Stimulated activated CD4-positive, alpha-beta T cell treated with anti-CD3 and anti-CD28 coated beads, Interleukin-4, amount 100 ng/mL, for 48 hours (primary cell): ENCODE data around the gene SMC4.
A peak's percentile ranks its signal among the peaks of the same experiment; 100 is the strongest.

Experiments used
- DNase-seq, 2 donors: peaks; one replicate each; pipeline ENCODE4 v3.0.0-alpha.2; 2020; ENCODE audit warnings: low read depth in 2 of 2

Gene SMC4

DNA sequence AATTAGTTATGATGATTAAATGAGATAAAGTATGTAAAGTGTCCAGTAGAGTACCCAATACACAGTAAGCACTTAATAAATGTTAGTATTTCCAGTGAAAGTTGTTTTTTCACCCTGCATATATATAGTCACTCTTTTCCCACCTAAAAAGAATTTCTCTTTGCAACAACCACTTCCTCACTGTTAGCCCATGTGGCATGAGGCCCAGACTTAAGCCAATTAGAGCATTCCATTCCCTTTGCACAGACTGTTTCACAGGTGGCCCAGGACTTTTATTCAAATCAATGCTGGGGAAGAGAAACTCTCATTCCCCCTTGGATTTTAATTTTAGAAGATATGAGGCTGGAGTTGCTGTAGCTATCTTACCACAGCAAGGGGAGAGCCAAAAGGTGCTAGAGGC is 4.2 kb upstream of the SMC4 start:
- no peak for DNase-seq

DNA sequence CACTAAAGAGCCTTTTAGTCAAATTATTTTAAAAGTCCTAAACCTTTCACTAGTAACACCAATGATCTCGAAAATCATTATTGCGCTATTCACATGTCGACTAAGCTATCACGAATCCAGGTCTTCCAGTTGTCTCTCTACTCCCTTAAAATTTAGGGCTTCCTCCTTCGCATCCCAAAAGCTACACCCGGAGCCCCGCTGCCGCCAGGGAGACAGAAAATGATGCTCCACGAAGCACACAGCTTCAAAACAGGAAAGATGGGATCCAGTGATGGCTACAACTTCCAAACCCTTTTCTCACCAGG is 678 bp upstream of the SMC4 start:
- no peak for DNase-seq

DNA sequence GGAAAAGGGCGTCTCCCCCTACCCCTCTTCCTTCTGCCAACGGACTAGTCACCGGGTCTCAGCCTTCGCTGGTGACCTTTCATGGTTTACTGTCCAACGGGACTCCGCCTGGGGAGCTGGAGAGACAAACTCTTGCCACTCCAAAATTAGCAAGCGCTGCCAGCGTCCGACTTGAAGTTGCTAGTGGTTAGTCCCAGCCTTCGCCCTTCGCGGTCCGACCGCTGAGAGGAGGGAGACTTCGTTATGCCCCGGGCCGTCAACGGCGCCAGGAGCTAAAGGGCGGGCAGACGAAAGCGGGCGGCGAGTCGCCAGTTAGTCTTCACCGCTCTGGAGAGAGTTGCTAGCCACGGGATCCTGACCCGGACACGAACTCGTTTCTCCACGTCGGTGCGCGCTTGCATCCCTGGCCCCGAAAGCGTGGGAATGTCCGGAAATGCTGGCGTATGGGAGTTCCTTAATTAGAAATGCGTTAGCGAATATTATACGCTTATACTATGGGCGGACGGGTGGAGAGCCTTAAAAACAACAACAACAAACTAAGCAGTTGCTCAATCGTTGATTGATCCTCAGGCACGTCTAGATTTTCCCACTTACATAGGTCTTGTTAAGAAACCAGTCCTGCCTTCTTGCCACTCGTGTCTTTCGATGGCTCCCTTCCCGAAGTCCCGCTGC is 716 bp downstream of the SMC4 start:
- peak; percentile 14 to 28 for DNase-seq

DNA sequence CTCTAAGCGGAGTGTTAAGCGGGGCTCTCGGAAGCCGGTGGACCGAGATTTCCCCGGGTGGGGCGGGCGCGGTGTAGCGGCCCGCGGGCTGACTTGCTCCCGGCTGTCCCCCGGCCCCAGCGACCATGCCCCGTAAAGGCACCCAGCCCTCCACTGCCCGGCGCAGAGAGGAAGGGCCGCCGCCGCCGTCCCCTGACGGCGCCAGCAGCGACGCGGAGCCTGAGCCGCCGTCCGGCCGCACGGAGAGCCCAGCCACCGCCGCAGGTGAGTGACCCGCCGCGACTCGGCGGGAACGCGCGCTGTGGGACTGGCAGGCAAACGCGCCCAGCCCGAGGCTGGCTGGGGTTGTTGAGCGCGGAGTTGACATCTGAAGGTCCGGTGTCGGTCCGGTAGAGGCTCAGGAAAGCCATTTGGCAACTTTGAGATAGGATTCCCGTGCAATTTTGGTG is 1.3 kb downstream of the SMC4 start:
- peak in 1 of 2 donors; percentile 4 for DNase-seq

DNA sequence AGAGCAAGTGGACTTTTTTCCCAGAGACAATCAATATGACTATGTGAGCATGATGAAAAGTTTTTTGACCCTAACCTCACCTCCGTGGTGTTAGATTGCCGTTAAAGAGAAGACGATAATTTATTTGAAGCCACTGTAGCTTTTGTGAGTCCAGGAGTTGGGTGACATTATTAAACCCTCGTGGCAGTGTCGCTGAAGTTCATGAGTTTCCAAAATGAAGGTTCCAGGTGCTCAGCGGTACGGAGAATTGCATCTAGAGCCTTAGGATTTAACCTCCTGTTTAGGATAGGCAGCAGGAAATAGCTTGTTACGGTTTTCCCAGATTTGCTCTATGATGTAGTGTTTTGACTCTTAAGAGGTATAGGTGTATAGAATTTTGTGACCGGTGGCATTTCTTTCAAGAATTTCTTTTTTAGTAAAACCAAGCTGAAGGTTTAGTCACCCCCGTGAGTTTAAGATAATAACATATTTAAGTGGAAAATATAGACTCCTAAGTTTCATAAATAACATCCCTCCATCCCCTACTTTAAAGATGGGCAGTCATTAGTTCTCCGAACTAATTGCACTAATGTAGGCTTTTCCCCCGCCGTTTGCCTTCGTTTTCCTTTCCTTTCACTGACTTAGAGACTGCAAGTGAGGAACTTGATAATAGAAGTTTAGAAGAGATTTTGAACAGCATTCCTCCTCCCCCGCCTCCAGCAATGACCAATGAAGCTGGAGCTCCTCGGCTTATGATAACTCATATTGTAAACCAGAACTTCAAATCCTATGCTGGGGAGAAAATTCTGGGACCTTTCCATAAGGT is 2.0 kb downstream of the SMC4 start:
- DNase-seq: no peak

DNA sequence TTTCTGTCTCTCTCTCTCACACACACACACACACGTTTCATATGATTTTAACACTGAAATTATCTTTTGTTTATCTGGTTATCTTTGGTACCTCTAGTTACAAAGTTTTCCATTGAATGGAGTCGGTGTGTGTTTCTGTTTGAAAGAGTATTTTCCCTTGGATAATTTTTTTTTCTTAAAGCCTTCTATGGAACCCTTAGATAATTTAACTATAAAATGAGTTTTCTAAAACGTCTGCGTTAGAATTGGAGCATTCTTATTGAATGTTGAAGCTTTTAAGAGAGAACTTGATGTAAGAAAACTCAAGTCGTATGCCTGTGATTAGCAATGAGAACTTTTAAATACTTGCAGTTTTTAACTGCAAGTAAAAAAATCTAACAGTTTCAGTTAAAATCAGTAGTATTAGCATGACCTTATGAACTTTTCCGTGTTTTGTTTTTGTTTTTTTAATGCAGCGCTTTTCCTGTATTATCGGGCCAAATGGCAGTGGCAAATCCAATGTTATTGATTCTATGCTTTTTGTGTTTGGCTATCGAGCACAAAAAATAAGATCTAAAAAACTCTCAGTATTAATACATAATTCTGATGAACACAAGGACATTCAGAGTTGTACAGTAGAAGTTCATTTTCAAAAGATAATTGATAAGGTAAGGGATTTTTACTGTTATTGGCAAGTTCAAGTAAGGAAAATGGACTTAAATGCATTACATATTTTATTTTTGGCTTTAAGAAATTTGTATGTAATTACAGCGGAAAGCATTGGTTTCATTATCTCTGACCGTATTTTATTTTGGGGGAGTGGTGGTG is 3.0 kb downstream of the SMC4 start:
- DNase-seq: no peak

DNA sequence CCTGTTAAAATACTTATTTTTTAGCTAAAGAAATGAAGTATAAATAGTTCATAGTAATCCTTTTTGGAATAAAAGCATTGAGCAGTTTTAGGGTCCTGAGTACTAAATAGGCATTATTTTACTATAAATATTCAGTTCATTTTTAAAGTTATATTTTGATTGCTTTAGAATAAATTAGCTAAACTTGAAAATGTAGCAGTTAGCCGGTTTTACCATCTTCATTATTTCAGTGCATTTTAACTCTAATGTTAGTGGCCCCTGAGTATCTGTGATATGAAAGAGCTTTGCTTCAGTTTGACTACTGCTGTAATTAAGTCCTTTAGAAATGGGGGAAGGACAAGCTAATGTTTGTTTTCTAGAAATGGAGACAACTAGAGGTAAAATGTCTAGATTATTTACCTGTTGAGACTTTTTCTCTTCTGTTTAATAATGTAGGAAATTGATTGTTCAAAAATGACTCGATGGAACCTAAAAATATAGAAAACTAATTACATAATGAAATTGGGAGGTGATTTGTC is 3.6 kb downstream of the SMC4 start:
- no peak for DNase-seq

DNA sequence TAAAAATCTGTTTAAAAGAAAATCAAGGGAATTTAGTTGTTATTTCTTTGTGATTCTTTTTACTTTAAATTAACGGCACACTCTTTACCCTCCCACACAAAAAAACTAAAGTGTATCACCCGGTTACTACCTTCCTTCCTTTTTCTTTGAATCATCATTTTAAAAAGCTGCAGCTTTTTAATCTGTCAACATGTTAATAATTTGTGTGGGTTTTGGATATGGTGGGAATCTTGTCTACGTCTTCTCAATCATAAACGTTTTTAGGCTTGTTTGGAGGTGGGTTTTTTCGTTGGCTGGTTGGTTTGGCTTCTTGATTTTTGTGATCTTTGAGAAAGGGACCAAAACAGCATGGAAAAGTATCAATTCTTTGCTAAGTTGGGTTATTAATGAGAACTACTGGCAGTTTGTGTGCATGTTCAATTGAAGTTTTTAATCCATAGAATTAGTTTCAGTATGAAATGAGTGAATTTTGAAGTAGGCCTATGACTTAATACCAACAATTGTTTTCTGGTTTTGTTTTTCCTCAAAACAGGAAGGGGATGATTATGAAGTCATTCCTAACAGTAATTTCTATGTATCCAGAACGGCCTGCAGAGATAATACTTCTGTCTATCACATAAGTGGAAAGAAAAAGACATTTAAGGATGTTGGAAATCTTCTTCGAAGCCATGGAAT is 4.5 kb downstream of the SMC4 start:
- DNase-seq: no peak

DNA sequence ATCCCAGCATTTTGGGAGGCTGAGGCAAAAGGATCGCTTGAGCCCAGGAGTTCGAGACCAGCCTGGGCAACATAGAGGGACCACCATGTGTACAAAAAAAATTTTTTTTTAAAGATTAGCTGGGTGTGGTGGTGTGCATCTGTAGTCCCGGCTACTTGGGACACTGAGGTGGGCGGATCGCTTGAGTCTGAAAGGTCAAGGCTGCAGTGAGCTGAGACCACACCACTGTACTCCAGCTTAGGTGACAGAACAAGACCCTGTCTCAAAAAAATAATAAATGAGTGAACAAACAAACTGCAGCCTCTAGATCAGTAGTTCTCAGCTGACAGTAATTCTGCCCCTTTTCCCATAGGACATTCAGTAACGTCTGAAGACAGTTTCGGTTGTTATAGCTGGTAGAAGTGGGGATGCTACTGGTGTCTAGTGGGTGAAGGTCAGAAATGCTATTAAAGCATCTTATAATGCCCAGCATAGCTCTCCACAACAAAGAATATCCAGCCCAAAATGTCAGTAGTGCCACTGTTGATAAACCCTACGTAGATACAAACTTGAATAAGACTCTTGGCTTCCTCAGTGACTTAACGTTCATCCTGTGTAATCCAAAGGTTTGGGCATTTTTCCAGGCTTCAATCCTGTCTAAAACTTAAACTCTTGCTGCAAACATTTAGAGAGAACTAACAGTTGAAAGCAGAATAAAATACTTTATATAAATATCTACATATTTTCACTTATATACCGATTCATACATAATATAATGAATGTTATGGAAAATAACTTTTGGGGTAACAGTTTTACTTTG is 10.6 kb downstream of the SMC4 start:
- no peak for DNase-seq

DNA sequence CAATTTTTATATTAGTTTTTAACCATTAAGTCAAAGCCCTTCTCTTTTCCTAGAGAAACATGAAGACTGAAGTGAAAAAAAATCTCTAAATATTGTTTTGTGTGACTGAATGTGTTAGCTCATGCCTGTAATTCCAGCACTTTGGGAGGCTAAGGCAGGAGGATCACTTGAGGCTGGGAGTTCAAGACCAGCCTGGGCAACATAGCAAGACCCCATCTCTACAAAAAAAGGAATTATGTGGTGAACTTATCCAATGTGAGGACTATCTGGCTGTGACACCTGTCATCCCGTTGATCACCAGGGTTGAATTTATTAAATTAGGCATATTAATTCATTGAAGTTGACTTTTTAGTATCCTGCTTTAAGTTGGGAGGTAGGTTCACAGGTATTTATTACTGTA is 13.0 kb downstream of the SMC4 start:
- DNase-seq: no peak

DNA sequence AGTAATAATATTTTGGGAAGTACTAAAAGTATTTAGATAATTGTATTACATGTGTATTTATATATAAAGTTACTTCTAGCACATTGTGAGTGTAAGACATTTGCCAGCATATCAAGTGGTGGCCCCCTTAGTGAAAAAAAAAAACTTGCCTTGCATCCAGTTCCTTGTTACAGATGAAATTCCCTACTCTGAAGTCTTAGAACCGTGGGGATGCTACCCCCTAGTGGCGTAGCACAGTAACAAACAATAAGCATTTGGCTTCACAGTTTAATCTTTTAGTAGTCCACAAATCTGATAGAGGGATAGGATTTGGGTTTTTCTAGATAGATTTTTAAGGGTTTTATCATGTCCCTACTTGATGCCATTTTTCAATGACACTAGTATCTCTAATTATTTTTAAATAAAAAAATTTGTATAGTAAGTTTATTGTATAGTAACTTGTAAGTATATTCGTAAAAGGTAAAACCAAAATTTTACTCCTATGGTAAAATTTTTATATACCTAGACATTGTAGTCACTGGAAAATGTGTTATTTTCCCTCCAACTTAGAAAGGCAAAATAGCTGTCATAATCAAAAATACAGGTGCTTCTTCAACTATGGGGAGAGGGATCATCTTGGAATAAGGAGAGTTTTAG is 14.3 kb downstream of the SMC4 start:
- DNase-seq: peak; percentile 28 to 45

DNA sequence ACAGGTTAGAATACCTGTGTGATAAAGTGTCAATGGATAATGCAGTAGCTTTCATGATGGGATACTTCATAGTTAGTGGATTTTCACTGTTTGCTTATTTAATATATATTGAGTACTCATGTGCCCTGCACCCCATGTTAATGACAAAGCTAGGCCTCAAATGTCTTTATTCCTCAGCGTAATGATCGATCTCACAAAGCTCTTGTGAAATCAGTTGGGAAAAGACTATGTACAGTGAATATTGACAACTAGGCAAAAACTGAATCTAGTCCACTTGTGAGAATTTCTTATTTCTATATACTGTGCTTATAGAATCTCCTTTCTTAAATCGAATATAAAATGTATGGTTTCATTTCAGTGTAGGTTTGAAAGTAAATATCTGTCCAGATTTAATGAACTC is 17.9 kb downstream of the SMC4 start:
- no peak for DNase-seq

DNA sequence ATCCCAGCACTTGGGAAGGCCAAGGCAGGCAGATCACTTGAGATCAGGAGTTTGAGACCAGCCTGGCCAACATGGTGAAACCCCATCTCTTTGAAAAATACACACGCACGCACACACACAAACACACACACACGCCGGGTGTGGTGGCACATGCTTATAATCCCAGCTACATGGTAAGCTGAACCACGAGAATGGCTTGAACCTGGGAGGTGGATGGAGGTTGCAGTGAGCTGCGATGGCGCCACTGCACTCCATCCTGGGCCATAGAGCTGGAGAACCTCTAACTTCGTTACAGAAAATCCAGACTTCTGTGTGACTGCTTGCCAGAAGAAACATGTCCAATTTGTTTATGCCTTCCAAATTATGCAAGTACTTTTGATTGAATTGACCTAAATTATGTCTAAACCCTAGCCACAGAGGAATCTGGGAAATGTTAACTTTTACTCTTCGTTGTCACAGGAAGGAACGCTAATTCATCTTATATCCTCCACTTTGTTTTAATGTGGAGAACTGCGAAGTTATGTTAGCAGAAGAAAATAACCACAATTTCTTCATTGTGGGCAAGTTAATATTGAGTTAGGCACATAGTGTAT is 28.5 kb downstream of the SMC4 start:
- DNase-seq: no peak

DNA sequence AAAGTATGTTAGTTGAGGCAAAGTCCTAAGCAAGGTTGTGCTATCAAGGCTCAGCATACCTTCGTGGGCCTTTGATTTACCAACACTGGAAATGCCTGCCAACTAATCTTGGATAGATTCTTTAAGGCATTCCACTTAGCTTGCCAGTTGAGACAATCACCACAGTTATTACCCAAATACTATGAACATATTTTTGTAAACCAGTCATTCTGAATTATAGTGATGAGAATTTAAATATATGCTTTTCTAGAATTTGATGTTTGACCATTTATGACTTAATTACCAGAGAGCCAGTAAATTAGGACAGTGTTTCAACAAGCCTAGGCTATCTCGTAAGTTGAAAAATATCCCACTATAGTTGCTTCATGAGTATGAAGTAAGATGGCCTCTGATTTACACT is 34.6 kb downstream of the SMC4 start:
- DNase-seq: no peak

DNA sequence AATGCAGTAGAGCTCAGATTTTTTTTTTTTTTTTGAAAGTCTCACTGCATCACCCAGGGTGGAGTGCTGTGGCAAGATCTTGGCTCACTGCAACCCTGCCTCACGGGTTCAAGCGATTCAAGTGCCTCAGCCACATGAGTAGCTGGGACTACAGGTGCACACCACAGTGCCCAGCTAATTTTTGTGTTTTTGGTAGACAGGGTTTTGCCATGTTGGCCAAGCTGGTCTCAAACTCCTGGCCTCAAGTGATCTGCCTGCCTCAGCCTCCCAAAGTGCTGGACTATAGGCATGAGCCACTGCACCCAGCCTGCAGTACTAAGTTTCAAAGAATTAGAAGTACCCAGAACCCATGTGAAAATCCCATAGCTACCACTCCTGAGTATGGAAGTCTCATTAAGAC is 35.6 kb downstream of the SMC4 start:
- DNase-seq: no peak

DNA sequence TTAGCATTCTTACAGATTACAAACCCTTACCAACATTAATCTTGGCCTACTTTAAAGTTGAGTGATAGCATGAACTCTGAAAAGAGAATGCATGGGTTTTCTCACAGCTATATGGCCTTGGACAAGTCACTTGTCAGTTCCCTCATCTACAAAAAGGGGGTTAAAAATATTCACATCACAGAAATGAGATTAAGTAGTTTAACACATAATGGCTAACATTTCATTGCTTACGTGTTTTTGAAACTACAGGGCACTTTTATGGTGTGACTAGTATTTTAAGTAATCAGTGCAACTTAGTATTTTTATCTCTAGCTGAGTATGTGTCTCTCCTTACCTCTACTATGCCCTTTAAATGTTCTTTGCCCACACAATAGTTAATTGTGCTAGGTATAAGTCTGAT is 36.3 kb downstream of the SMC4 start:
- no peak for DNase-seq

DNA sequence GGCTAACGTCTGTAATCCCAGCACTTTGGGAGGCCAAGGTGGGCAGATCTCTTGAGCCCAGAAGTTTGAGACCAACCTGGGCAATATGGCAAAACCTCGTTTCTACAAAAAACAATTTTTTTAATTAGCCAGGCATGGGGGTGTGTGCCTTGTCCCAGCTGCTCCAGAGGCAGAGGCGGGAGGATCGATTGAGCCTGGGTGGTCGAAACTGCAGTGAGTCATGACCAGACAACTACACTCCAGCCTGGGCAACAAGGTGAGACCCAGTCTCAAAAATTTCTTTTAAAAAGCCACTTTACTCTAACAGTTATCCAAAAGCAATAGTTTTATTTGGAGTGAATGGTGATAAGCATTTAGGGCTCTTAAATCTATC is 37.6 kb downstream of the SMC4 start:
- no peak for DNase-seq

DNA sequence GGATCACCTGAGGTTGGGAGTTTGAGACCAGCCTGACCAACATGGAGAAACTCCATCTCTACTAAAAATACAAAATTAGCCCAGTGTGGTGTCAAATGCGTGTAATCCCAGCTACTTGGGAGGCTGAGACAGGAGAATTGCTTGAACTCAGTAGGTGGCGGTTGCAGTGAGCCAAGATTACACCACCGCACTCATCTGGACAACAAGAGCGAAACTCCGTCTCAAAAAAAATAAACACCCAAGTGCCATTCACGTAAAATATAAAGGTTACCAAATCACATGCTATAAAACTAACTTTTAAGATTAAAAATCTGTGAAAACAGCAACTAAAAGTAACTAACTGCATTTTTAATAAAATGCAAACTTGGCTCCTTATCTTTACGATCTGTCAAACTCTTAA is 41.2 kb downstream of the SMC4 start:
- no peak for DNase-seq

DNA sequence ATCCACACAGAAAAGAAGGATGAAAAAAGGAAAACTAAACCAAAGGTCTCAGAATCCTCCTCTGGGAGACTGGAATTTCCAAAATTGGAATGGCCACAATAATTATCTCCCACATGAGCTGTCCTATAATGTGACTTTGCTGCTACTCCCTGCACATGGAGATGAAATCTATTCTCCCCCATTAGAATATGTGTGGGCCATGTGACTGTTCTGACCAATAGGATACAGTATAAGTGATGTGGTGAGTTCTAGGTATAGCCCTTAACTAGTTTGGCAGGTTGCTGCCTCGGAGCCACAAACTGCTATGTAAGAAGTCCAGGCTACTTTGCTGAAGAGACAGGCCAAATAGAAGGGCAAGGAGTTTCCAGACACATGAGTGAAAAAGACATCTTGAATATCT is 45.0 kb downstream of the SMC4 start:
- no peak for DNase-seq

DNA sequence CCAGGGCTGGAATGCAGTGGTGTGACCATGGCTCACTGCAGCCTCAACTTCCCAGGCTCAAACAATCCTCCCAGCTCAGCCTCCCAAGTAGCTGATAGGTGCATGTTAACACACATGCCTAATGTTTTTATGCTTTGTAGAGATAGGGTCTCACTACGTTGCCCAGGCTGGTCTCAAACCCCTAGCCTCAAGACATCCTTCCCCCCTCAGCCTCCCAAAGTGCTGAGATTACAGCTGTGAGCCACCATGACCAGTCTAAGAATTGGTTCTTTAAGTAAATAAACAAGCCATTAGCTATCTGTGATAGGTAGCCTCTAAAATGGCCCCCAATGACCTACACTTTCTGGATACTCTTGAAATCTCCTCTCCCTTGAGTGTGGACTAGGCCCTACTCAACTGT is 46.4 kb downstream of the SMC4 start:
- no peak for DNase-seq
